SU-DHL-6 (cell line): ENCODE results near the gene ATOH7.

Experiments used
- CTCF ChIP-seq: fragments of 200-600 bp; sonication (generic); IDR thresholded peaks from one replicate; pipeline ENCODE4 v1.5.1; 2017; ENCODE audit warnings: antibody characterized with exemption, mild to moderate bottlenecking, low read length, moderate library complexity; ENCODE audit not compliant: insufficient read depth, poor library complexity, severe bottlenecking
- EZH2phosphoT487 ChIP-seq: fragments of 200-600 bp; sonication (generic), shearing (Covaris generic); conservative IDR thresholded peaks from 2 replicates; pipeline ENCODE4 v1.6.1; 2018; ENCODE audit warnings: mild to moderate bottlenecking, antibody characterized with exemption, low read length, moderate library complexity, mixed read lengths

GRCh38 chr10:68251151-68251550 is 19.2 kb upstream of the ATOH7 start:
- no peak for TF ChIP-seq CTCF
- TF ChIP-seq EZH2phosphoT487 = no peak
